NCI-H345 treated with DMSO at 0.1 percent for 48 hours (cell line): ENCODE data around the gene BTBD9.
"Not testable (repeated sequence)": the region's sequence is repeated elsewhere in the genome, so short reads cannot be mapped to it uniquely, and the experiment has no call there.

Experiments
- DNase-seq: peaks from one replicate; lab custom pipeline; 2025; ENCODE audit not compliant: unreplicated experiment; lab: John Stamatoyannopoulos, UW

The BTBD9 gene

GRCh38 chr6:38650207-38650752, 10.6 kb upstream of the BTBD9 start:
- DNase-seq, result no peak

DNA sequence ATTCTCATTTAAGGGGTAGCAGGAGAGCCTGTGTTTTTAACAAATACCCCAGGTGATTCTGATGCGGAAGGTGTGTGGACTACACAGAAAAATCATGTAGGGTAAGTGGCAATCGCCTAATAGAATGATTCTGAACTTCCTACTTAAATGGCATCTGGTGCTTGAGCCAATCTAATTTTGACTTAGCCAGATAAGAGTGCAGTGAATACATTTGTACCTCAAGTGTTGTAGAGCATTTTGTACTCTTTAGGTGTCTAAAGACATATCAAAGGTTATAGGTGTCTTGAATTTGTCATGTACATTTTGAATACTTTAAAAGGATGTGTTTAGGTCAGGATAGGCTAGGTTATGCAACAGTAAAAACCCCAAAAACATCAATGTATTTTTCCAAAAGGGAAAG, 10.0 kb upstream of the BTBD9 start:
- DNase-seq, result no peak

GRCh38 chr6:38648629-38649028, 8.9 kb upstream of the BTBD9 start:
- no peak for DNase-seq

GRCh38 chr6:38646166-38646878, 6.6 kb upstream of the BTBD9 start:
- DNase-seq, result no peak

DNA sequence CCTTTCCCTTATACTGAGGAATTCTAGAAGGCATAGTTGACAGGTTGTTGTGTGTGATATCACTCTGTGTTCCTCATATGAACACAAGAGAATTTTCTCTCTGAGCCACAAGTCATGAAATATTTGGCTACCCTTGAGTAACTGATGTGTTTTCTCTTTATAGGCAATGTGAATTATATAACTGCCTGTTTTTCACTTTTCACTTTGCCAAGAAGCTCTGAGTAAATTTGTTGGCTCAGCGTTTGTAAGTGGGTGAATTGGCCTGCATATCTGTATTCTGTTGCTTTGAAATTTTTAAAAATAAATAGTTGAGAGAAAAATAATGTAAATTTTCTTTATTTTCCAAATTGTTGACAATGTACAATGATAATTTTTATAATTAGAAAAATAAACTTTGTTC, 5.2 kb upstream of the BTBD9 start:
- no peak for DNase-seq

DNA sequence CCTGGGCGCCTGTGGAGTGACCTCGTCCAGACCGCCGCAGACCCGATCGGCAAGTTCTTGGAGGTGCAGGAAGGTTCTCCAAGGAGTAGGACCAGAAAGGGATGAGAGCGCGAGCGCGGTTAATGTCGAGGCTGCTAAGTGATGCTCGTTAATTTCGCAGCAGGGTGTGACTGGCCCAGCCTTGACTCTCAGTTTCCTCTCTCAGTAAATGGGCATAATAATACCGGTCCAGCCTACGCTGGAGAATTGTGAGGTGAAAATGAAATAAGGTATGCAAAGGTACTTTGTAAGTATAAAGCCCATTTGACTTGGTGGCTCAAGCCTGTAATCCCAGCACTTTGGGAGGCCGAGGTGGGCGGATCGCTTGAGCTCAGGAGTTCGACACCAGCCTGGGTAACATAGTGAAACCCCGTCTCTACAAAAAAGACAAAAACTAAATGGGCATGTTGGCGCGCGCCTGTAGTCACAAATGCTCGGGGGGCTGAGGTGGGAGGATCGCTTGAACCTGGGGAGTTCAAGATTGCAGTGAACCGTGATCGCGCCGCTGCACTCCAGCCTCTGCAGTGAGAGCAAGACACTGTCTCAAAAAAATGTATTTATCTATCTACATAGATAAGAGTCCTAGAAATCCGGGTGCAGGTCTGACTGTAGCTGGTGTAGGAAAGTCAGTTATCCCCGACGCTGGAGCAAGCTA, 634 bp upstream of the BTBD9 start:
- no peak for DNase-seq

- peak; percentile 49 for DNase-seq
These were observed 710 bp downstream of the BTBD9 start for GRCh38 chr6:38638941-38639497.

DNA sequence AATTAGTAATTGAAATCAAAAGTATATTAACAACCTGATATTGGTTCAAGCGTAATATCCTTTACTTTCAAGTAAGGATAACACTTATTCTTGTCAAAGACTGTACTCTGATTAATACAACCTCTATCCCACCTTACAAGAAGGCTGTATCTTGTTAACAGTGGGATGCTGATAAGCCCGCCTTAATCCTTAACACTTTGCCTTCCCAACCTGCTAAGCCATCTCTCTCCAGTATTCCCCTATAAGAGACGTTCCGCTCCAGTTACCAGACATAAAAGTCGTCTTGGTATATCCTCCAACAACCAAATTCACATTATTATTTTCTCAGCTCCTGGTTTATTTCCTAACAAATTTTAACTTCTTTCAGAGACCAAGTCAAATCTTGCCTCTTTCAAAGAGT, 2.0 kb downstream of the BTBD9 start:
- DNase-seq, result no peak

GRCh38 chr6:38636027-38636426, 3.7 kb downstream of the BTBD9 start:
- no peak for DNase-seq

GRCh38 chr6:38634518-38634917, 5.2 kb downstream of the BTBD9 start:
- DNase-seq, result no peak

DNA sequence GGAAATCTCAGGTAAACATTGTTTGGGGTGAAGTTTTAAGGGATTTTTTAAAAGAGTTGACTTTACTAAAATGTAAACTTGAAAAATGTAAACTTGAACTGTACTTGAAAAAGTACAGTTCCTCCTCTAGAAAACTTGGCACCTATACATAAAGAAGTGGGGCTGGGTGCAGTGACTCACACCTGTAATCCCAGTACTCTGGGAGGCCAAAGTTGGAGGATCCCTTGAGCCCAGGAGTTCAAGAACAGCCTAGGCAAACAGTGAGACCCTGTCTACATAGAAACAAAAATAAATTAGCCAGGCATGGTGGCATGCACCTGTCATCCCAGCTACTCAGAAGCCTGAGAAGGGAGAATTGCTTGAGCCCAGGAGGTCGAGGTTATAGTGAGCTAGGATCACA, 7.2 kb downstream of the BTBD9 start:
- no peak for DNase-seq

- no peak for DNase-seq
These were observed 8.4 kb downstream of the BTBD9 start for GRCh38 chr6:38631186-38631783.

GRCh38 chr6:38625217-38625616, 14.5 kb downstream of the BTBD9 start:
- DNase-seq, result no peak

DNA sequence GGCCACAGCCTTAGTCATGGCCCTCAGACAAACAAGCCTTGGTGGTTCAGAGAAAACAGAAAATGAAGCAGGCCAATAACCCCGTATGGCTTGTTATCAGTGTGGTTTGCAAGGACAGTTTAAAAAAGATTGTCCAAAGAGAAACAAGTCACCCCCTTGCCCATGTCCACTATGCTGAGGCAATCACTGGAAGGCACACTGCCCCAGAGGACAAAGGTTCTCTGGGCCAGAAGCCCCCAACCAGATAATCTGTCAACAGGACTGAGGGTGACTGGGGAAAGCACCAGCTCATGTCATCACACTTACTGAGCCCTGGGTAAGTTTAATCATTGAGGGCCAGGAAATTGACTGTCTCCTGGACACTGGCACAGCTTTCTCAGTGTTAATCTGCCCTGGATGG, 20.4 kb downstream of the BTBD9 start:
- not testable (repeated sequence) for DNase-seq

GRCh38 chr6:38618301-38618700, 21.4 kb downstream of the BTBD9 start:
- not testable (repeated sequence) for DNase-seq

GRCh38 chr6:38617856-38618255, 21.9 kb downstream of the BTBD9 start:
- DNase-seq, result no peak

GRCh38 chr6:38612143-38612965, 27.4 kb downstream of the BTBD9 start:
- no peak for DNase-seq

- DNase-seq, result no peak
These were observed 29.6 kb downstream of the BTBD9 start for GRCh38 chr6:38610050-38610625.

DNA sequence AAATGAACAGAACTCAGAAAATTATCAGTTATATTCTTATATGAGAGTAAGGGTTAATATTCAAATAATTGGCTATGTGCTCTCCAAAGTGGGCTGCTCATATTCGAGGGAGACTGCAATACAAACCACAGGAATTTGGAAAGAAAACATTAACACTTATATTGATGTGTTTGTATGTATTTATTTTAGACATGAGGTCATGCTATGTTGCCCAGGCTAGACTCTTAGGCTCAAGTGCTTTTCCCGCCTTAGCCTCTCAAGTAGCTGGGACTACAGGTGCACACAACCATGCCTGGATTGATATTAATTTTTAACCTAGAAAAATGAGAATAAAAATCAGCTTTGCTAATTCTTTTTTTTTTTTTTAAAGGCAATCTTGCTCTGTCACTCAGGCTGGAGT, 35.0 kb downstream of the BTBD9 start:
- no peak for DNase-seq

- DNase-seq, result no peak
These were observed 35.8 kb downstream of the BTBD9 start for GRCh38 chr6:38603966-38604365.

DNA sequence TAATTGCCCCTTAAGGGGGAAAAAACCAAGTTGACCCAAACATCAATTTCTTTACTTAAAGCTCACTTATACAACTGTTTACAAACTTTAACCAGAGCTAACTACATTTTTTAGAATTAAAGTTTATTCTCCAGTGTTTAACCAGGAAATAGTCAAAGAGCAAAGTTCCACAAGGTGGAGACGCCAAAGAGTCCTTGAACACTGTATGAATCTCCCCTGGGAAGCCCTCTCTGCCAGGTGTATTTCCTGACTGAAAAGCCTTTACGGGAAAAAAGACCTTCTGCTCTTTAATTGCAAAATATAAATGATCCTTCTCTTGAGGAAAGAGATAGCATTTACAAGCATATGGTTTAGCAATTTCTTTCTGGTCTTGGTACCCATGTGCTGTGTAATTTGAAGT, 36.2 kb downstream of the BTBD9 start:
- DNase-seq, result no peak
